ENCODE data around the gene ABHD1. TPM values are rescaled to one million over a fixed set of nuclear protein-coding genes. Genes with fewer than 3 reads are reported as not detected.

Gene ABHD1
- total and polyA plus RNA-seq, 2 donors from 2014 or later: 0.69 to 2.9 TPM

DNA sequence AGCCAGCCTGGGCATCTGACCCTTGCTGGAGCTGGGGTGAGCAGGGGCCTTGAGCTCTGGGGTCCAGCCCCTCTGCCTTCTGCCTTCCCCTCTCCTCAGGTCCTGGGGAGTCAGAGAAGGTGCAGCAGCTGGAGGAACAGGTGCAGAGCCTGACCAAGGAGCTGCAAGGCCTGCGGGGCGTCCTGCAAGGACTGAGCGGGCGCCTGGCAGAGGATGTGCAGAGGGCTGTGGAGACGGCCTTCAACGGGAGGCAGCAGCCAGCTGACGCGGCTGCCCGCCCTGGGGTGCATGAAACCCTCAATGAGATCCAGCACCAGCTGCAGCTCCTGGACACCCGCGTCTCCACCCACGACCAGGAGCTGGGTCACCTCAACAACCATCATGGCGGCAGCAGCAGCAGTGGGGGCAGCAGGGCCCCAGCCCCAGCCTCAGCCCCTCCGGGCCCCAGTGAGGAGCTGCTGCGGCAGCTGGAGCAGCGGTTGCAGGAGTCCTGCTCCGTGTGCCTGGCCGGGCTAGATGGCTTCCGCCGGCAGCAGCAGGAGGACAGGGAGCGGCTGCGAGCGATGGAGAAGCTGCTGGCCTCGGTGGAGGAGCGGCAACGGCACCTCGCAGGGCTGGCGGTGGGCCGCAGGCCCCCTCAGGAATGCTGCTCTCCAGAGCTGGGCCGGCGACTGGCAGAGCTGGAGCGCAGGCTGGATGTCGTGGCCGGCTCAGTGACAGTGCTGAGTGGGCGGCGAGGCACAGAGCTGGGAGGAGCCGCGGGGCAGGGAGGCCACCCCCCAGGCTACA lies 41.4 kb upstream of the ABHD1 start:
- Histone ChIP-seq H3K27ac (ENCODE audit: low read depth in 2 of 2, low read length in 2 of 2) (no peak overlapping the region), H3K9ac (ENCODE audit: low read length in 3 of 3) (no peak overlapping the region), H3K27me3 (ENCODE audit: control insufficient read depth, insufficient read depth, low read length) (no peaks in the 10 kb centered on the region), H3K4me1 (ENCODE audit: control insufficient read depth in 2 of 3, insufficient read depth in 2 of 3, low read depth in 1 of 3, low read length in 3 of 3) (peaks cover 0 to 19% (median 5%) of the 10 kb centered on the region in 3 donors), H3K36me3 (ENCODE audit: control insufficient read depth in 2 of 3, insufficient read depth in 3 of 3, low read length in 3 of 3) (no peaks in the 10 kb centered on the region), H3K9me3 (ENCODE audit: control insufficient read depth in 2 of 3, insufficient read depth in 1 of 3, low read length in 3 of 3) (no peaks in the 10 kb centered on the region), H3K4me3 (ENCODE audit: low read length in 3 of 3) (no peak overlapping the region)
- TF ChIP-seq, protein P1, sequence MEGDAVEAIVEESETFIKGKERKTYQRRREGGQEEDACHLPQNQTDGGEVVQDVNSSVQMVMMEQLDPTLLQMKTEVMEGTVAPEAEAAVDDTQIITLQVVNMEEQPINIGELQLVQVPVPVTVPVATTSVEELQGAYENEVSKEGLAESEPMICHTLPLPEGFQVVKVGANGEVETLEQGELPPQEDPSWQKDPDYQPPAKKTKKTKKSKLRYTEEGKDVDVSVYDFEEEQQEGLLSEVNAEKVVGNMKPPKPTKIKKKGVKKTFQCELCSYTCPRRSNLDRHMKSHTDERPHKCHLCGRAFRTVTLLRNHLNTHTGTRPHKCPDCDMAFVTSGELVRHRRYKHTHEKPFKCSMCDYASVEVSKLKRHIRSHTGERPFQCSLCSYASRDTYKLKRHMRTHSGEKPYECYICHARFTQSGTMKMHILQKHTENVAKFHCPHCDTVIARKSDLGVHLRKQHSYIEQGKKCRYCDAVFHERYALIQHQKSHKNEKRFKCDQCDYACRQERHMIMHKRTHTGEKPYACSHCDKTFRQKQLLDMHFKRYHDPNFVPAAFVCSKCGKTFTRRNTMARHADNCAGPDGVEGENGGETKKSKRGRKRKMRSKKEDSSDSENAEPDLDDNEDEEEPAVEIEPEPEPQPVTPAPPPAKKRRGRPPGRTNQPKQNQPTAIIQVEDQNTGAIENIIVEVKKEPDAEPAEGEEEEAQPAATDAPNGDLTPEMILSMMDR (IDR thresholded peaks at IDR 0.05; ENCODE audit: borderline replicate concordance, extremely low read depth, insufficient read depth): no peak
- no peak for FAIRE-seq
- intact Hi-C loops (cut with DNase I): no loop called here
- peak in 1 of 5 donors; percentile 70 for DNase-seq

DNA sequence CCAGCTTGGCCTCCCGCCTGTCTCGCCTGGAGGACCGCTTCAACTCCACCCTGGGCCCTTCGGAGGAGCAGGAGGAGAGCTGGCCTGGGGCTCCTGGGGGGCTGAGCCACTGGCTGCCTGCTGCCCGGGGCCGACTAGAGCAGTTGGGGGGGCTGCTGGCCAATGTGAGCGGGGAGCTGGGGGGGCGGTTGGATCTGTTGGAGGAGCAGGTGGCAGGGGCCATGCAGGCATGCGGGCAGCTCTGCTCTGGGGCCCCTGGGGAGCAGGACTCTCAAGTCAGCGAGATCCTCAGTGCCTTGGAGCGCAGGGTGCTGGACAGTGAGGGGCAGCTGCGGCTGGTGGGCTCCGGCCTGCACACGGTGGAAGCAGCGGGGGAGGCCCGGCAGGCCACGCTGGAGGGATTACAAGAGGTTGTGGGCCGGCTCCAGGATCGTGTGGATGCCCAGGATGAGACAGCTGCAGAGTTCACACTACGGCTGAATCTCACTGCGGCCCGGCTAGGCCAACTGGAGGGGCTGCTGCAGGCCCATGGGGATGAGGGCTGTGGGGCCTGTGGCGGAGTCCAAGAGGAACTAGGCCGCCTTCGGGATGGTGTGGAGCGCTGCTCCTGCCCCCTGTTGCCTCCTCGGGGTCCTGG lies 40.7 kb upstream of the ABHD1 start:
- peak in 1 of 5 donors; percentile 80 for DNase-seq
- H3K9ac ChIP-seq (ENCODE audit: low read length in 3 of 3): no peak overlapping the region
- no peaks in the 10 kb centered on the region for H3K36me3 ChIP-seq (ENCODE audit: control insufficient read depth in 2 of 3, insufficient read depth in 3 of 3, low read length in 3 of 3)
- no peaks in the 10 kb centered on the region for H3K9me3 ChIP-seq (ENCODE audit: control insufficient read depth in 2 of 3, insufficient read depth in 1 of 3, low read length in 3 of 3)
- H3K27me3 ChIP-seq (ENCODE audit: control insufficient read depth, insufficient read depth, low read length): no peaks in the 10 kb centered on the region
- H3K4me3 ChIP-seq (ENCODE audit: low read length in 3 of 3): no peak overlapping the region
- intact Hi-C loops (cut with DNase I): no loop called here
- peaks cover 0 to 19% (median 5%) of the 10 kb centered on the region in 3 donors for H3K4me1 ChIP-seq (ENCODE audit: control insufficient read depth in 2 of 3, insufficient read depth in 2 of 3, low read depth in 1 of 3, low read length in 3 of 3)
- H3K27ac ChIP-seq (ENCODE audit: low read depth in 2 of 2, low read length in 2 of 2): no peak overlapping the region
- TF ChIP-seq, protein P1 (IDR thresholded peaks at IDR 0.05; ENCODE audit: borderline replicate concordance, extremely low read depth, insufficient read depth): no peak
- no peak for FAIRE-seq

DNA sequence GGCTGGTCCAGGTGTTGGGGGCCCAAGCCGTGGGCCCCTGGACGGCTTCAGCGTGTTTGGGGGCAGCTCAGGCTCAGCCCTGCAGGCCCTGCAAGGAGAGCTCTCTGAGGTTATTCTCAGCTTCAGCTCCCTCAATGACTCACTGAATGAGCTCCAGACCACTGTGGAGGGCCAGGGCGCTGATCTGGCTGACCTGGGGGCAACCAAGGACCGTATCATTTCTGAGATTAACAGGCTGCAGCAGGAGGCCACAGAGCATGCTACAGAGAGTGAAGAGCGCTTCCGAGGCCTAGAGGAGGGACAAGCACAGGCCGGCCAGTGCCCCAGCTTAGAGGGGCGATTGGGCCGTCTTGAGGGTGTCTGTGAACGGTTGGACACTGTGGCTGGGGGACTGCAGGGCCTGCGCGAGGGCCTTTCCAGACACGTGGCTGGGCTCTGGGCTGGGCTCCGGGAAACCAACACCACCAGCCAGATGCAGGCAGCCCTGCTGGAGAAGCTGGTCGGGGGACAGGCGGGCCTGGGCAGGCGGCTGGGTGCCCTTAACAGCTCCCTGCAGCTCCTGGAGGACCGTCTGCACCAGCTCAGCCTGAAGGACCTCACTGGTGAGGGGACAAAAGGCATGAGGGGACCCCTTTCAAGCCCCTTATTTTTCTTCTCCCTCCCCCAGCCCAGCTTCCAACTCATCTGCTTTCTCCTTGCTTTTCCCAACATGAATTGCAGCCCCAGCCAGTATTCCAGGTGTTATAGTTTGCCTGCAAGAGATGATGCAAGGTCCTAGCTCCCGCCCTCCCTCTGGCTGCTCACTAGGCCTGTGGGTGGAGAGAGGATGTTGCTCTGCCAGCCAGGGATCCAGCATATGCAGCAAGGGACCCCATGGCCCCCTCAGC lies 40.0 kb upstream of the ABHD1 start:
- Histone ChIP-seq H3K27me3 (ENCODE audit: control insufficient read depth, insufficient read depth, low read length) (no peaks in the 10 kb centered on the region), H3K27ac (ENCODE audit: low read depth in 2 of 2, low read length in 2 of 2) (no peak overlapping the region), H3K36me3 (ENCODE audit: control insufficient read depth in 2 of 3, insufficient read depth in 3 of 3, low read length in 3 of 3) (no peaks in the 10 kb centered on the region), H3K4me1 (ENCODE audit: control insufficient read depth in 2 of 3, insufficient read depth in 2 of 3, low read depth in 1 of 3, low read length in 3 of 3) (peaks cover 0 to 19% (median 5%) of the 10 kb centered on the region in 3 donors), H3K9ac (ENCODE audit: low read length in 3 of 3) (no peak overlapping the region), H3K9me3 (ENCODE audit: control insufficient read depth in 2 of 3, insufficient read depth in 1 of 3, low read length in 3 of 3) (no peaks in the 10 kb centered on the region), H3K4me3 (ENCODE audit: low read length in 3 of 3) (no peak overlapping the region)
- DNase-seq (peak in 2 of 5 donors; percentile 33 to 79), FAIRE-seq (no peak)
- intact Hi-C loops (cut with DNase I): no loop called here
- TF ChIP-seq, protein P1 (IDR thresholded peaks at IDR 0.05; ENCODE audit: borderline replicate concordance, extremely low read depth, insufficient read depth): no peak

All from kidney (tissue), 14 donors.